SKM-1 (cell line): ENCODE results near the gene GHITM.
"Not testable (repeated sequence)": the region's sequence is repeated elsewhere in the genome, so short reads cannot be mapped to it uniquely, and the experiment has no call there.

Experiments
- DNase-seq: peaks from one replicate; lab custom pipeline; 2025; ENCODE audit not compliant: unreplicated experiment; lab: John Stamatoyannopoulos, UW

The GHITM gene

GRCh38 chr10:84175436-84175835 is 36.1 kb downstream of the GHITM start:
- DNase-seq, result no peak

GRCh38 chr10:84176351-84176750 is 37.0 kb downstream of the GHITM start:
- DNase-seq, result no peak

GRCh38 chr10:84176836-84177474 is 37.6 kb downstream of the GHITM start:
- DNase-seq, result no peak

GRCh38 chr10:84177541-84178141 is 38.3 kb downstream of the GHITM start:
- DNase-seq, result no peak

DNA sequence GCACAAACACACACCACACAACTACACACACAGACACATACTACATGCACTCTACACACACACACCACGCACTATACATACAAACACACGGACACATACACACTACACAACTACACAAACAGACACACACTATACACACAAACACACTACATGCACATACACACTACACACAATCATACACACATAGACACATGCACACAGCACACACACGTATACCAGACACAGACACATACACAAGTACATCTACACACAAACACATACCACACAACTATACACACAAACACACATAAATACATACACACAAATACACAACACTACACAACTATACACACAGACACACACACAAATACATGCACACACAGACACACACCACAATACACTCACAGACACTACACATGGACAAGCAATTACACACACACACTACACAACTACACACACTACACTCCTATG is 38.9 kb downstream of the GHITM start:
- no peak for DNase-seq

- DNase-seq, result no peak
Observed at GRCh38 chr10:84179059-84179710, 39.9 kb downstream of the GHITM start.

DNA sequence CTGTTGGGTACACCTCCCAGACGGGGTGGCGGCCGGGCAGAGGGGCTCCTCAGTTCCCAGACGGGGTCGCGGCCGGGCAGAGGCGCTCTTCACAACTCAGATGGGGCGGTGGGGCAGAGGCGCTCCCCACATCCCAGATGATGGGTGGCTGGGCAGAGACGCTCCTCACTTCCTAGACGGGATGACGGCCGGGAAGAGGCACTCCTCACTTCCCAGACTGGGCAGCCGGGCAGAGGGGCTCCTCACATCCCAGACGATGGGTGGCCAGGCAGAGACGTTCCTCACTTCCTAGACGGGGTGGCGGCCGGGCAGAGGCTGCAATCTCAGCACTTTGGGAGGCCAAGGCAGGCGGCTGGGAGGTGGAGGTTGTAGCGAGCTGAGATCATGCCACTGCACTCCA is 41.1 kb downstream of the GHITM start:
- DNase-seq, result not testable (repeated sequence)

GRCh38 chr10:84181631-84182030 is 42.3 kb downstream of the GHITM start:
- DNase-seq, result no peak

GRCh38 chr10:84184517-84184916 is 45.2 kb downstream of the GHITM start:
- DNase-seq, result no peak

DNA sequence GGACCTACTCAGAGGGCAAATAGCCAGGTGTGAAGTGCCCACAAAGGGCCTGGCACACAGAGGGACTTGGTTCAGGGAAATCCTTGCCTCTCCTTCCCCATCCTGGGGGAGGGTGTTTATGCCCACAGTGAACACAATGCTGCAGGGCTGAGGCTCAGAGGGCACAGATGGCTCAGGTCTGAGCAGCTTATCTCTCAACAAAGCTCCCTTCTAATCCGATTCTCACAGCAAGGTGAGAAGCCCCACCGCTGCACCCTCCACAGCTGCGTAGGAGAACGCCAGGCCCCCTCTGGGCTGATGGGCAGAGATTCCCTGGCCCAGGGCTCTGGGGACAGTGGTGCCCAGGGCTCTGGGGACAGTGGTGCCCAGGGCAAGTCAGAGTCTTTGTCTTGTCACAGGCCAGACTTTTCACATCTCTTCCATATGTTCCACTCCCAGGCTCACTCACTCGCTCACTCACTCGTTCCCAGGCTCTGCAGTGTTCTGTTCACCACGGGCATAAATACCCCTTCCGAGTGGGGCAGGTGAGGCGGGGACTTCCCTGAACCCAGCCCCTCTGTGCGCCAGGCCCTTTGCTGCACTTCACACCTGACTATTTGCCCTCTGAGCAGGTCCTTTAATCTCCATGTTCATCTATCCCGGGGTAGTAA is 46.3 kb downstream of the GHITM start:
- DNase-seq, result no peak

DNA sequence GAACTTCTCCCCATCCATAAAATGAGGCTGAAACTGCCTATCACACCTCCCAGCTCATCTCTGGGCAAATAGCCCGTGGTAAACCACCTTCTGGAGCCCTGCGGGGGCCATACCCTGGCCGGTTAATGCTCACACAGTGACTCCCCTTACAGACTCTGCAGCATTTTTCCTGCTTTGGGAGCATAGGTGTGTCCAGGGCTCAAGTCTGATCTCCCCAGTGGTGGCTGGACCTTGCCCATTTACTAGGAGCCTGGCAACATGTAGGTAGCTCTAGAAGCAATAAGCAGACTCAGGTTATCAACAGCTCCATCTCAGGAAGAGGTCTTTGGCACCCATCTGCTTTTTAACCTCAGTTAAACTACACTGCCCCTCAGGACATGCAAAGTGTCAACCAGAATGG is 49.5 kb downstream of the GHITM start:
- DNase-seq, result no peak

DNA sequence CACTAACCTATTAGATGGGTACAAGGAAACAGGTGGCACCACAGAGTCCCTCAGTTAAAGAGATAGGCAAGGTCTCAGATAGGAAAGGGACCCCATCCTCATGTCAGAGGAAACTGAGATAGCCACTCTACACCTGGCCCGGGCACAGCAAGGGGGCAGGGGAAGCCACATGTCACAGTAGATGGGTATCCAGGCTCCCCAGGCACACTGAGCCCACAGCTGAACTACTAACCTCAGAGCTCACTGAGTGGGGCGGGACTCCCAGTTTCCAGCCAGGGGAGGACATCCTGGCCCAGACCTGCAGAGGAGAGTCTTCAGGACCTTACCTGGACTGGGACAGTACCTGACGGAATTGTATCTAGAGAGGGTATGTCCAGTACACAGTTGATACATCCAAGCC is 51.3 kb downstream of the GHITM start:
- DNase-seq, result no peak

DNA sequence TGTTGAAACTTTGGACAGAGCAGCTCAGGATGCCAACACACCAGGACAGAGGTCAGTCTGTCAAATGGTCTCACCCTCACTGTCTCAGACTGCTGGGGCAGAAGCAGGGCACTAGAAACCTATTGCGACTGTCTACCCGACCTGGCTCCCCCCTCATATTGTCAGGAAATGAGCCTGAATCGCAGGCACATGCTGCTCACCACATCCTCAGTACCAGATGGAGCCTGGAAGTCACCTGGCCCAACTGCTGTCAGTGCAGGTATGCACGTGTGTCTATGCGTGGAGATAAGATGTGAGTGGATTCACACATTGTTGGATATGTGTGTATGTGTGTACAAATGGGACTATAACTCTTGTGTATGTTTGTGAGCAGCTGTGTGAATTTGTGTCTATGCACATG is 51.8 kb downstream of the GHITM start:
- DNase-seq, result no peak

- no peak for DNase-seq
Observed at GRCh38 chr10:84193327-84193726, 54.0 kb downstream of the GHITM start.

- no peak for DNase-seq
Observed at GRCh38 chr10:84193846-84194423, 54.6 kb downstream of the GHITM start.

- no peak for DNase-seq
Observed at GRCh38 chr10:84194424-84195043, 55.2 kb downstream of the GHITM start, which contains the start of gene CDHR1. TSS of gene CDHR1 (plus strand) at chr10:84194537. CDS start at chr10:84194761, 224 bp downstream.

DNA sequence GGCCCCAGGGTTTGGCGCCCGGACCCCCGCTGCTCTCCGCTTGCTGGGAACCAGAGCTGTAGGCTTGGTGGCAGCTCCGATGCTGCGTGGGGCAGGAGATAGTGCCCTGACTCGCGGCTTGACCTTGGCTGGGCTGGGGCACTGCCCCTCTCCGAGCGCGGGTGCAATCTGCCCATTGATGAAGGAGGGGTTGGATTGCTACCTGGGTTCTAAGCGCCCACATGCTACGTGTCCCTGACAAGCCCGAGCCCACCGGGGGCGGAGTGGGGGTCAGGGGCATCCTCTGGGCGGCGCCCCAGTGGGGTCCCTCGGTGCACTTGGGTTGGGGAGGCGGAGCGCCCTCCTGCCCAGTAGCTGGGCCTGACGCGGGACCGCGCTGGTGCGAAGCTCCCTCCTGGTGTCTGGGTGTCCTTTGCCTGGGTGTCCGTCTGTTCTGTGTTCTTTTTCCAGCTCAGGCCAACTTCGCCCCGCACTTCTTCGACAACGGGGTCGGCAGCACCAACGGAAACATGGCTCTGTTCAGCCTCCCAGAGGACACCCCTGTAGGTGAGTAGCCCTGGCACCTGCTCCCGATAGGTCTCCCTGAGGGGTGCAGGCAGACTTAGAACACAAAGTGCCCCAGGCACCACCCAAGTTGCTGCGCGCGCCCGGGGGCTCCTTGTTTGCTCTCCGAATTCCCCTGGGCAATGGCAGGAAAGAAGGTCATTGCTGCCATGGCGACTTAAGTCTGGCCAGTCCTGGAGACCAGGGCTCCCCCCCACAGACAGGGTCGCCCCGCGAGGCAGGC is 55.9 kb downstream of the GHITM start:
- no peak for DNase-seq

- no peak for DNase-seq
Observed at GRCh38 chr10:84196083-84196482, 56.8 kb downstream of the GHITM start.

- DNase-seq, result no peak
Observed at GRCh38 chr10:84196941-84197340, 57.6 kb downstream of the GHITM start.

- DNase-seq, result no peak
Observed at GRCh38 chr10:84197643-84198042, 58.3 kb downstream of the GHITM start.
